ENCODE data around the gene COLQ. TPM values are rescaled to one million over a fixed set of nuclear protein-coding genes. Genes with fewer than 3 reads are reported as not detected.

The COLQ gene
- polyA plus RNA-seq, 2 donors = 0.47 to 0.65 TPM

- Histone ChIP-seq H3K27me3 (ENCODE audit: control insufficient read depth in 1 of 2, insufficient read depth in 2 of 2, low read length in 2 of 2) (no peaks in the 10 kb centered on the region), H3K27ac (ENCODE audit: low read depth in 2 of 2, low read length in 1 of 2) (no peak overlapping the region), H3K36me3 (ENCODE audit: control insufficient read depth in 2 of 2, insufficient read depth in 2 of 2, low read length in 1 of 2) (no peaks in the 10 kb centered on the region), H3K9me3 (ENCODE audit: control insufficient read depth in 2 of 2, insufficient read depth in 1 of 2, low read depth in 1 of 2, low read length in 1 of 2) (no peaks in the 10 kb centered on the region), H3K4me1 (ENCODE audit: control insufficient read depth in 2 of 2, insufficient read depth in 2 of 2, low read length in 1 of 2) (no peaks in the 10 kb centered on the region), H3K4me3 (ENCODE audit: low read depth in 1 of 2, low read length in 2 of 2) (no peak overlapping the region)
- 77 to 78% methylated on average over 4 of the region's 4 CpGs for WGBS, 2 donors
Measured at GRCh38 chr3:15497964-15498363, 23.5 kb downstream of the COLQ start.

- WGBS, 2 donors = 83 to 88% methylated on average over 8 of the region's 8 CpGs
- no peaks in the 10 kb centered on the region for H3K9me3 ChIP-seq (ENCODE audit: control insufficient read depth in 2 of 2, insufficient read depth in 1 of 2, low read depth in 1 of 2, low read length in 1 of 2)
Measured at GRCh38 chr3:15496341-15496664, 25.2 kb downstream of the COLQ start.

GRCh38 chr3:15495461-15496340 is 25.8 kb downstream of the COLQ start:
- no peaks in the 10 kb centered on the region for H3K36me3 ChIP-seq (ENCODE audit: control insufficient read depth in 2 of 2, insufficient read depth in 2 of 2, low read length in 1 of 2)
- no peak overlapping the region for H3K4me3 ChIP-seq (ENCODE audit: low read depth in 1 of 2, low read length in 2 of 2)
- H3K27me3 ChIP-seq (ENCODE audit: control insufficient read depth in 1 of 2, insufficient read depth in 2 of 2, low read length in 2 of 2) = no peaks in the 10 kb centered on the region
- H3K27ac ChIP-seq (ENCODE audit: low read depth in 2 of 2, low read length in 1 of 2) = no peak overlapping the region
- H3K4me1 ChIP-seq (ENCODE audit: control insufficient read depth in 2 of 2, insufficient read depth in 2 of 2, low read length in 1 of 2) = no peaks in the 10 kb centered on the region
- H3K9me3 ChIP-seq (ENCODE audit: control insufficient read depth in 2 of 2, insufficient read depth in 1 of 2, low read depth in 1 of 2, low read length in 1 of 2) = no peaks in the 10 kb centered on the region
- 83 to 88% methylated on average over 9 of the region's 9 CpGs for WGBS, 2 donors

More at GRCh38 chr3:15496341-15496664, 25.2 kb downstream of the COLQ start:
- Histone ChIP-seq H3K27ac (ENCODE audit: low read depth in 2 of 2, low read length in 1 of 2) (no peak overlapping the region), H3K36me3 (ENCODE audit: control insufficient read depth in 2 of 2, insufficient read depth in 2 of 2, low read length in 1 of 2) (no peaks in the 10 kb centered on the region), H3K4me3 (ENCODE audit: low read depth in 1 of 2, low read length in 2 of 2) (no peak overlapping the region), H3K4me1 (ENCODE audit: control insufficient read depth in 2 of 2, insufficient read depth in 2 of 2, low read length in 1 of 2) (no peaks in the 10 kb centered on the region), H3K27me3 (ENCODE audit: control insufficient read depth in 1 of 2, insufficient read depth in 2 of 2, low read length in 2 of 2) (no peaks in the 10 kb centered on the region)

- no peaks in the 10 kb centered on the region for H3K27me3 ChIP-seq (ENCODE audit: control insufficient read depth in 1 of 2, insufficient read depth in 2 of 2, low read length in 2 of 2)
- H3K9me3 ChIP-seq (ENCODE audit: control insufficient read depth in 2 of 2, insufficient read depth in 1 of 2, low read depth in 1 of 2, low read length in 1 of 2) = no peaks in the 10 kb centered on the region
- H3K4me1 ChIP-seq (ENCODE audit: control insufficient read depth in 2 of 2, insufficient read depth in 2 of 2, low read length in 1 of 2) = no peaks in the 10 kb centered on the region
- no peaks in the 10 kb centered on the region for H3K36me3 ChIP-seq (ENCODE audit: control insufficient read depth in 2 of 2, insufficient read depth in 2 of 2, low read length in 1 of 2)
- WGBS, 2 donors = 91 to 95% methylated on average over 5 of the region's 5 CpGs
- H3K4me3 ChIP-seq (ENCODE audit: low read depth in 1 of 2, low read length in 2 of 2) = no peak overlapping the region
- H3K27ac ChIP-seq (ENCODE audit: low read depth in 2 of 2, low read length in 1 of 2) = no peak overlapping the region
Measured at GRCh38 chr3:15493436-15493835, 28.1 kb downstream of the COLQ start.

- Histone ChIP-seq H3K36me3 (ENCODE audit: control insufficient read depth in 2 of 2, insufficient read depth in 2 of 2, low read length in 1 of 2) (no peaks in the 10 kb centered on the region), H3K9me3 (ENCODE audit: control insufficient read depth in 2 of 2, insufficient read depth in 1 of 2, low read depth in 1 of 2, low read length in 1 of 2) (no peaks in the 10 kb centered on the region), H3K27ac (ENCODE audit: low read depth in 2 of 2, low read length in 1 of 2) (no peak overlapping the region), H3K4me3 (ENCODE audit: low read depth in 1 of 2, low read length in 2 of 2) (no peak overlapping the region), H3K4me1 (ENCODE audit: control insufficient read depth in 2 of 2, insufficient read depth in 2 of 2, low read length in 1 of 2) (no peaks in the 10 kb centered on the region), H3K27me3 (ENCODE audit: control insufficient read depth in 1 of 2, insufficient read depth in 2 of 2, low read length in 2 of 2) (no peaks in the 10 kb centered on the region)
- 88 to 98% methylated on average over 4 of the region's 4 CpGs for WGBS, 2 donors
Measured at GRCh38 chr3:15492847-15493360, 28.6 kb downstream of the COLQ start.

- 94 to 97% methylated on average over 8 of the region's 8 CpGs for WGBS, 2 donors
- Histone ChIP-seq H3K4me3 (ENCODE audit: low read depth in 1 of 2, low read length in 2 of 2) (no peak overlapping the region), H3K27ac (ENCODE audit: low read depth in 2 of 2, low read length in 1 of 2) (no peak overlapping the region), H3K36me3 (ENCODE audit: control insufficient read depth in 2 of 2, insufficient read depth in 2 of 2, low read length in 1 of 2) (peaks cover 0 to 3% of the 10 kb centered on the region in 2 donors), H3K4me1 (ENCODE audit: control insufficient read depth in 2 of 2, insufficient read depth in 2 of 2, low read length in 1 of 2) (no peaks in the 10 kb centered on the region), H3K27me3 (ENCODE audit: control insufficient read depth in 1 of 2, insufficient read depth in 2 of 2, low read length in 2 of 2) (no peaks in the 10 kb centered on the region), H3K9me3 (ENCODE audit: control insufficient read depth in 2 of 2, insufficient read depth in 1 of 2, low read depth in 1 of 2, low read length in 1 of 2) (no peaks in the 10 kb centered on the region)
Measured at GRCh38 chr3:15491143-15491542, 30.4 kb downstream of the COLQ start.

GRCh38 chr3:15490158-15490557 is 31.3 kb downstream of the COLQ start:
- 90 to 97% methylated on average over 2 of the region's 2 CpGs for WGBS, 2 donors
- Histone ChIP-seq H3K4me3 (ENCODE audit: low read depth in 1 of 2, low read length in 2 of 2) (no peak overlapping the region), H3K27ac (ENCODE audit: low read depth in 2 of 2, low read length in 1 of 2) (no peak overlapping the region), H3K9me3 (ENCODE audit: control insufficient read depth in 2 of 2, insufficient read depth in 1 of 2, low read depth in 1 of 2, low read length in 1 of 2) (no peaks in the 10 kb centered on the region), H3K4me1 (ENCODE audit: control insufficient read depth in 2 of 2, insufficient read depth in 2 of 2, low read length in 1 of 2) (no peaks in the 10 kb centered on the region), H3K36me3 (ENCODE audit: control insufficient read depth in 2 of 2, insufficient read depth in 2 of 2, low read length in 1 of 2) (peaks cover 0 to 3% of the 10 kb centered on the region in 2 donors), H3K27me3 (ENCODE audit: control insufficient read depth in 1 of 2, insufficient read depth in 2 of 2, low read length in 2 of 2) (no peaks in the 10 kb centered on the region)

- H3K27ac ChIP-seq (ENCODE audit: low read depth in 2 of 2, low read length in 1 of 2) = no peak overlapping the region
- H3K9me3 ChIP-seq (ENCODE audit: control insufficient read depth in 2 of 2, insufficient read depth in 1 of 2, low read depth in 1 of 2, low read length in 1 of 2) = no peaks in the 10 kb centered on the region
- peaks cover 0 to 3% of the 10 kb centered on the region in 2 donors for H3K36me3 ChIP-seq (ENCODE audit: control insufficient read depth in 2 of 2, insufficient read depth in 2 of 2, low read length in 1 of 2)
- H3K4me3 ChIP-seq (ENCODE audit: low read depth in 1 of 2, low read length in 2 of 2) = no peak overlapping the region
- no peaks in the 10 kb centered on the region for H3K27me3 ChIP-seq (ENCODE audit: control insufficient read depth in 1 of 2, insufficient read depth in 2 of 2, low read length in 2 of 2)
- 97% methylated on average over 9 of the region's 9 CpGs for WGBS, 2 donors
- no peaks in the 10 kb centered on the region for H3K4me1 ChIP-seq (ENCODE audit: control insufficient read depth in 2 of 2, insufficient read depth in 2 of 2, low read length in 1 of 2)
Measured at GRCh38 chr3:15488002-15488401, 33.5 kb downstream of the COLQ start.

GRCh38 chr3:15486979-15487378 is 34.5 kb downstream of the COLQ start:
- H3K36me3 ChIP-seq (ENCODE audit: control insufficient read depth in 2 of 2, insufficient read depth in 2 of 2, low read length in 1 of 2) = peaks cover 0 to 3% of the 10 kb centered on the region in 2 donors
- no peaks in the 10 kb centered on the region for H3K9me3 ChIP-seq (ENCODE audit: control insufficient read depth in 2 of 2, insufficient read depth in 1 of 2, low read depth in 1 of 2, low read length in 1 of 2)
- no peak overlapping the region for H3K4me3 ChIP-seq (ENCODE audit: low read depth in 1 of 2, low read length in 2 of 2)
- no peaks in the 10 kb centered on the region for H3K27me3 ChIP-seq (ENCODE audit: control insufficient read depth in 1 of 2, insufficient read depth in 2 of 2, low read length in 2 of 2)
- 91% methylated on average over 4 of the region's 4 CpGs for WGBS, 2 donors
- H3K27ac ChIP-seq (ENCODE audit: low read depth in 2 of 2, low read length in 1 of 2) = no peak overlapping the region
- no peaks in the 10 kb centered on the region for H3K4me1 ChIP-seq (ENCODE audit: control insufficient read depth in 2 of 2, insufficient read depth in 2 of 2, low read length in 1 of 2)

- H3K4me1 ChIP-seq (ENCODE audit: control insufficient read depth in 2 of 2, insufficient read depth in 2 of 2, low read length in 1 of 2) = no peaks in the 10 kb centered on the region
- whole genome bisulfite sequencing, 2 donors = 92 to 96% methylated on average over 2 of the region's 2 CpGs
- H3K9me3 ChIP-seq (ENCODE audit: control insufficient read depth in 2 of 2, insufficient read depth in 1 of 2, low read depth in 1 of 2, low read length in 1 of 2) = no peaks in the 10 kb centered on the region
- no peak overlapping the region for H3K4me3 ChIP-seq (ENCODE audit: low read depth in 1 of 2, low read length in 2 of 2)
- no peaks in the 10 kb centered on the region for H3K27me3 ChIP-seq (ENCODE audit: control insufficient read depth in 1 of 2, insufficient read depth in 2 of 2, low read length in 2 of 2)
- H3K36me3 ChIP-seq (ENCODE audit: control insufficient read depth in 2 of 2, insufficient read depth in 2 of 2, low read length in 1 of 2) = peaks cover 0 to 3% of the 10 kb centered on the region in 2 donors
- H3K27ac ChIP-seq (ENCODE audit: low read depth in 2 of 2, low read length in 1 of 2) = no peak overlapping the region
Measured at GRCh38 chr3:15486020-15486419, 35.5 kb downstream of the COLQ start.
